NCI-H146 treated with DMSO at 0.1 percent for 48 hours (cell line): ENCODE data around the gene ZFPL1.

Experiments used
- DNase-seq: peaks from one replicate; lab custom pipeline; 2025; ENCODE audit not compliant: unreplicated experiment; lab: John Stamatoyannopoulos, UW

ZFPL1 gene

GRCh38 chr11:65059959-65060824 is 23.8 kb upstream of the ZFPL1 start:
- DNase-seq, result no peak

GRCh38 chr11:65060913-65061408 is 23.1 kb upstream of the ZFPL1 start:
- DNase-seq, result no peak

- no peak for DNase-seq
These were observed 20.5 kb upstream of the ZFPL1 start for GRCh38 chr11:65063532-65063931.

GRCh38 chr11:65064847-65065240 is 19.2 kb upstream of the ZFPL1 start:
- no peak for DNase-seq

- no peak for DNase-seq
These were observed 18.2 kb upstream of the ZFPL1 start for GRCh38 chr11:65065851-65066250.

GRCh38 chr11:65066315-65066714 is 17.7 kb upstream of the ZFPL1 start:
- no peak for DNase-seq

GRCh38 chr11:65066805-65067291 is 17.2 kb upstream of the ZFPL1 start:
- DNase-seq, result peak; percentile 88

- DNase-seq, result no peak
These were observed 16.6 kb upstream of the ZFPL1 start for GRCh38 chr11:65067446-65067845.

GRCh38 chr11:65069217-65069616 is 14.8 kb upstream of the ZFPL1 start:
- no peak for DNase-seq

GRCh38 chr11:65071907-65072630 is 12.0 kb upstream of the ZFPL1 start:
- DNase-seq, result no peak

- DNase-seq, result no peak
These were observed 11.4 kb upstream of the ZFPL1 start for GRCh38 chr11:65072631-65072966.

- no peak for DNase-seq
These were observed 6.6 kb upstream of the ZFPL1 start for GRCh38 chr11:65077451-65077850.

- no peak for DNase-seq
These were observed 5.9 kb upstream of the ZFPL1 start for GRCh38 chr11:65078151-65078550.

- DNase-seq, result no peak
These were observed 5.2 kb upstream of the ZFPL1 start for GRCh38 chr11:65078786-65079342.

GRCh38 chr11:65083134-65083833 is 738 bp upstream of the ZFPL1 start:
- no peak for DNase-seq

- DNase-seq, result no peak
These were observed 765 bp downstream of the ZFPL1 start for GRCh38 chr11:65084598-65085375.

- no peak for DNase-seq
These were observed 1.4 kb downstream of the ZFPL1 start for GRCh38 chr11:65085446-65085845.

GRCh38 chr11:65086809-65087208 is 2.8 kb downstream of the ZFPL1 start:
- no peak for DNase-seq

- DNase-seq, result no peak
These were observed 3.2 kb downstream of the ZFPL1 start for GRCh38 chr11:65087216-65087615.

GRCh38 chr11:65087827-65088226 is 3.8 kb downstream of the ZFPL1 start:
- DNase-seq, result no peak
